LNCaP clone FGC (cell line): ENCODE measurements around the gene LMAN1L.
A peak's percentile ranks its signal among the peaks of the same experiment; 100 is the strongest.

Experiments used
- DNase-seq: peaks from one replicate; pipeline ENCODE4 v3.0.0-alpha.2; 2011; ENCODE audit warnings: low read depth
- H3K4me3 ChIP-seq: 2 replicates; pipeline ENCODE4 v1.5.1; 2011; ENCODE audit warnings: mild to moderate bottlenecking, low read depth, low read length, control low read depth
- CTCF ChIP-seq: IDR thresholded peaks from 2 replicates; pipeline ENCODE4 v1.5.1; 2012; ENCODE audit warnings: mild to moderate bottlenecking; ENCODE audit not compliant: control insufficient read depth, insufficient read depth; ENCODE audit errors: extremely low read depth

The LMAN1L gene

GRCh38 chr15:74786551-74787165 lies 26.0 kb upstream of the LMAN1L start:
- no peak for TF ChIP-seq CTCF
- DNase-seq, result no peak
- H3K4me3 ChIP-seq, result no peak overlapping the region

- no peak for DNase-seq
- no peak overlapping the region for H3K4me3 ChIP-seq
- TF ChIP-seq CTCF, result peak; percentile 46
Observed at GRCh38 chr15:74787251-74788041, 25.2 kb upstream of the LMAN1L start.

- DNase-seq, result no peak
- no peak overlapping the region for H3K4me3 ChIP-seq
- TF ChIP-seq CTCF, result no peak
Observed at GRCh38 chr15:74788042-74788682, 24.5 kb upstream of the LMAN1L start.

- no peak for TF ChIP-seq CTCF
- DNase-seq, result no peak
- H3K4me3 ChIP-seq, result peak overlapping the region; percentile 6; the same call in 1 of the 2 replicates
Observed at GRCh38 chr15:74788683-74789151, 23.9 kb upstream of the LMAN1L start.

- no peak for DNase-seq
- peak overlapping the region; percentile 6; the same call in 1 of the 2 replicates for H3K4me3 ChIP-seq
- no peak for TF ChIP-seq CTCF
Observed at GRCh38 chr15:74789171-74789631, 23.4 kb upstream of the LMAN1L start.

- H3K4me3 ChIP-seq, result no peak overlapping the region
- TF ChIP-seq CTCF, result no peak
- no peak for DNase-seq
Observed at GRCh38 chr15:74789741-74790079, 22.9 kb upstream of the LMAN1L start.
